HG03066 (cell line): ENCODE measurements around the gene ST6GALNAC1.

ENCODE experiments used
- ATAC-seq: cut with Tn5 transposase; IDR thresholded peaks from one replicate; pipeline ENCODE4 v1.9.1; 2021; ENCODE audit warnings: low read depth; ENCODE audit not compliant: unreplicated experiment

Gene ST6GALNAC1

GRCh38 chr17:76643553-76644148, at the start of gene ST6GALNAC1:
Gene ST6GALNAC1, minus strand, starts transcription at chr17:76643757. Its CDS starts 119 bp downstream, at chr17:76643638.
- ATAC-seq: no peak

- ATAC-seq: no peak
These were observed 48.0 kb upstream of the ST6GALNAC1 start for GRCh38 chr17:76691379-76692191.

- no peak for ATAC-seq
These were observed 47.2 kb upstream of the ST6GALNAC1 start for GRCh38 chr17:76690596-76691280.

- ATAC-seq: no peak
These were observed 46.3 kb upstream of the ST6GALNAC1 start for GRCh38 chr17:76689859-76690258.

- ATAC-seq: no peak
These were observed 44.6 kb upstream of the ST6GALNAC1 start for GRCh38 chr17:76688165-76688622.

GRCh38 chr17:76687298-76688164, 44.0 kb upstream of the ST6GALNAC1 start:
- ATAC-seq: no peak

- no peak for ATAC-seq
These were observed 43.2 kb upstream of the ST6GALNAC1 start for GRCh38 chr17:76686538-76687297.

GRCh38 chr17:76685846-76686245, 42.3 kb upstream of the ST6GALNAC1 start:
- no peak for ATAC-seq

GRCh38 chr17:76685366-76685765, 41.8 kb upstream of the ST6GALNAC1 start:
- ATAC-seq: no peak

- no peak for ATAC-seq
These were observed 41.2 kb upstream of the ST6GALNAC1 start for GRCh38 chr17:76684756-76685155.

GRCh38 chr17:76683921-76684745, 40.6 kb upstream of the ST6GALNAC1 start:
- no peak for ATAC-seq

- no peak for ATAC-seq
These were observed 39.6 kb upstream of the ST6GALNAC1 start for GRCh38 chr17:76683011-76683755.

- ATAC-seq: no peak
These were observed 38.7 kb upstream of the ST6GALNAC1 start for GRCh38 chr17:76682296-76682695.

- no peak for ATAC-seq
These were observed 37.9 kb upstream of the ST6GALNAC1 start for GRCh38 chr17:76681222-76682137.

- no peak for ATAC-seq
These were observed 35.7 kb upstream of the ST6GALNAC1 start for GRCh38 chr17:76679239-76679638.

- ATAC-seq: no peak
These were observed 34.8 kb upstream of the ST6GALNAC1 start for GRCh38 chr17:76678330-76678729.

- ATAC-seq: no peak
These were observed 33.8 kb upstream of the ST6GALNAC1 start for GRCh38 chr17:76677406-76677805.
